ENCODE data around the gene NECAP2.

GRCh38 chr1:16442941-16443340 is 2.4 kb downstream of the NECAP2 start:
- TF ChIP-seq, protein P1, sequence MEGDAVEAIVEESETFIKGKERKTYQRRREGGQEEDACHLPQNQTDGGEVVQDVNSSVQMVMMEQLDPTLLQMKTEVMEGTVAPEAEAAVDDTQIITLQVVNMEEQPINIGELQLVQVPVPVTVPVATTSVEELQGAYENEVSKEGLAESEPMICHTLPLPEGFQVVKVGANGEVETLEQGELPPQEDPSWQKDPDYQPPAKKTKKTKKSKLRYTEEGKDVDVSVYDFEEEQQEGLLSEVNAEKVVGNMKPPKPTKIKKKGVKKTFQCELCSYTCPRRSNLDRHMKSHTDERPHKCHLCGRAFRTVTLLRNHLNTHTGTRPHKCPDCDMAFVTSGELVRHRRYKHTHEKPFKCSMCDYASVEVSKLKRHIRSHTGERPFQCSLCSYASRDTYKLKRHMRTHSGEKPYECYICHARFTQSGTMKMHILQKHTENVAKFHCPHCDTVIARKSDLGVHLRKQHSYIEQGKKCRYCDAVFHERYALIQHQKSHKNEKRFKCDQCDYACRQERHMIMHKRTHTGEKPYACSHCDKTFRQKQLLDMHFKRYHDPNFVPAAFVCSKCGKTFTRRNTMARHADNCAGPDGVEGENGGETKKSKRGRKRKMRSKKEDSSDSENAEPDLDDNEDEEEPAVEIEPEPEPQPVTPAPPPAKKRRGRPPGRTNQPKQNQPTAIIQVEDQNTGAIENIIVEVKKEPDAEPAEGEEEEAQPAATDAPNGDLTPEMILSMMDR (IDR thresholded peaks at IDR 0.05; ENCODE audit: insufficient read depth, low read length) = no peak
- TF ChIP-seq, protein P2, sequence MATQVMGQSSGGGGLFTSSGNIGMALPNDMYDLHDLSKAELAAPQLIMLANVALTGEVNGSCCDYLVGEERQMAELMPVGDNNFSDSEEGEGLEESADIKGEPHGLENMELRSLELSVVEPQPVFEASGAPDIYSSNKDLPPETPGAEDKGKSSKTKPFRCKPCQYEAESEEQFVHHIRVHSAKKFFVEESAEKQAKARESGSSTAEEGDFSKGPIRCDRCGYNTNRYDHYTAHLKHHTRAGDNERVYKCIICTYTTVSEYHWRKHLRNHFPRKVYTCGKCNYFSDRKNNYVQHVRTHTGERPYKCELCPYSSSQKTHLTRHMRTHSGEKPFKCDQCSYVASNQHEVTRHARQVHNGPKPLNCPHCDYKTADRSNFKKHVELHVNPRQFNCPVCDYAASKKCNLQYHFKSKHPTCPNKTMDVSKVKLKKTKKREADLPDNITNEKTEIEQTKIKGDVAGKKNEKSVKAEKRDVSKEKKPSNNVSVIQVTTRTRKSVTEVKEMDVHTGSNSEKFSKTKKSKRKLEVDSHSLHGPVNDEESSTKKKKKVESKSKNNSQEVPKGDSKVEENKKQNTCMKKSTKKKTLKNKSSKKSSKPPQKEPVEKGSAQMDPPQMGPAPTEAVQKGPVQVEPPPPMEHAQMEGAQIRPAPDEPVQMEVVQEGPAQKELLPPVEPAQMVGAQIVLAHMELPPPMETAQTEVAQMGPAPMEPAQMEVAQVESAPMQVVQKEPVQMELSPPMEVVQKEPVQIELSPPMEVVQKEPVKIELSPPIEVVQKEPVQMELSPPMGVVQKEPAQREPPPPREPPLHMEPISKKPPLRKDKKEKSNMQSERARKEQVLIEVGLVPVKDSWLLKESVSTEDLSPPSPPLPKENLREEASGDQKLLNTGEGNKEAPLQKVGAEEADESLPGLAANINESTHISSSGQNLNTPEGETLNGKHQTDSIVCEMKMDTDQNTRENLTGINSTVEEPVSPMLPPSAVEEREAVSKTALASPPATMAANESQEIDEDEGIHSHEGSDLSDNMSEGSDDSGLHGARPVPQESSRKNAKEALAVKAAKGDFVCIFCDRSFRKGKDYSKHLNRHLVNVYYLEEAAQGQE (IDR thresholded peaks at IDR 0.05; ENCODE audit: insufficient replicate concordance, low read depth) = no peak
- no peak for TF ChIP-seq GABPA (IDR thresholded peaks at IDR 0.05; ENCODE audit: low read depth)
